Measurements from ENCODE around the gene KDF1. TPM values are rescaled to one million over a fixed set of nuclear protein-coding genes. Genes with fewer than 3 reads are reported as not detected.
A peak's percentile ranks its signal among the peaks of the same experiment; 100 is the strongest.

The KDF1 gene
- total RNA-seq, 2 experiments from 2014 or later, result 0.30 to 0.39 TPM

GRCh38 chr1:26970810-26971209 lies 10.5 kb upstream of the KDF1 start:
- no peaks in the 10 kb centered on the region for H3K4me1 Mint-ChIP-seq
- peaks cover 13% of the 10 kb centered on the region for H3K27me3 Mint-ChIP-seq
- intact Hi-C loops (cut with DNase I, micrococcal nuclease), result no loop called here
- POLR2A ChIA-PET, result no interaction called here
- no peak for DNase-seq
- ATAC-seq, result no peak
- CTCF ChIA-PET, result interaction anchor here (0.7 kb wide), 1 partner anchor 606 kb away, joined by 3 read pairs; no protein-coding TSS in a partner anchor
- no peak overlapping the region for H3K27ac Mint-ChIP-seq
- no peak overlapping the region for H3K4me3 Mint-ChIP-seq
- no peaks in the 10 kb centered on the region for H3K36me3 Mint-ChIP-seq (ENCODE audit: low read depth)
- H3K9me3 Mint-ChIP-seq (ENCODE audit: low read depth), result no peaks in the 10 kb centered on the region

- no peak for ATAC-seq
- H3K27ac Mint-ChIP-seq, result no peak overlapping the region
- no peaks in the 10 kb centered on the region for H3K36me3 Mint-ChIP-seq (ENCODE audit: low read depth)
- no peak for DNase-seq
- intact Hi-C loops (cut with DNase I, micrococcal nuclease), result no loop called here
- H3K27me3 Mint-ChIP-seq, result peaks cover 27% of the 10 kb centered on the region
- ChIA-PET POLR2A (no interaction called here), CTCF (interaction anchor here (0.7 to 1.1 kb wide), 2 partner anchors 48 to 527 kb away, joined by 3 to 4 read pairs; no protein-coding TSS in a partner anchor)
- H3K4me1 Mint-ChIP-seq, result peaks cover 1% of the 10 kb centered on the region
- H3K4me3 Mint-ChIP-seq, result no peak overlapping the region
- H3K9me3 Mint-ChIP-seq (ENCODE audit: low read depth), result no peaks in the 10 kb centered on the region
Observed at GRCh38 chr1:26965628-26966027, 5.4 kb upstream of the KDF1 start.

- H3K27me3 Mint-ChIP-seq, result peaks cover 28% of the 10 kb centered on the region
- ATAC-seq (no peak), DNase-seq (no peak)
- ChIA-PET POLR2A (no interaction called here), CTCF (interaction anchor here (0.7 kb wide), 1 partner anchor 527 kb away, joined by 3 read pairs; no protein-coding TSS in a partner anchor)
- intact Hi-C loops (cut with DNase I, micrococcal nuclease), result no loop called here
- H3K4me3 Mint-ChIP-seq, result no peak overlapping the region
- peaks cover 4% of the 10 kb centered on the region for H3K4me1 Mint-ChIP-seq
- H3K9me3 Mint-ChIP-seq (ENCODE audit: low read depth), result no peaks in the 10 kb centered on the region
- H3K36me3 Mint-ChIP-seq (ENCODE audit: low read depth), result no peaks in the 10 kb centered on the region
- no peak overlapping the region for H3K27ac Mint-ChIP-seq
Observed at GRCh38 chr1:26965213-26965612, 4.9 kb upstream of the KDF1 start.

- Mint-ChIP-seq H3K27me3 (peaks cover 27% of the 10 kb centered on the region), H3K27ac (no peak overlapping the region)
Observed at GRCh38 chr1:26961826-26962225, 1.6 kb upstream of the KDF1 start.

DNA sequence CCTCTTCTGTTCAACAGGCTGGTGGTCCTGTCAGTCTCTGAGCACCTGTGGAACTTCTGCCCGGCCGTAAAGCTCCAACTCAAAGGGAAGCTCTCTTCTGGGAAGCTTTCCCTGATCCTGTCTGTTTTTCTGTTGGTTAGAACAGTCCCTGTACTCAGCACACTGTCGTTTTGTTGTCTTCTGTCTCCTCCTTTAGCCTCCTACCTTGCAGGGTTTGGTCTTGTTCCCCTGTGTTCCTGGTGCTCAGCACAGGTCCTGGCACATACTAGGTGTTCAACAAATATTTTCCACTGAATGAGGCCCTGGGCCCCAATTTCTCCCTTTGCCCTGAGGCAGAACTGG lies 328 bp upstream of the KDF1 start:
- Mint-ChIP-seq H3K27me3 (peaks cover 23% of the 10 kb centered on the region), H3K4me1 (peaks cover 4% of the 10 kb centered on the region), H3K27ac (no peak overlapping the region), H3K9me3 (ENCODE audit: low read depth) (no peaks in the 10 kb centered on the region), H3K36me3 (ENCODE audit: low read depth) (no peaks in the 10 kb centered on the region), H3K4me3 (peak overlapping the region; percentile 65)
- ATAC-seq (no peak), DNase-seq (no peak)
- ChIA-PET CTCF (interaction anchor here (0.6 to 1.0 kb wide), 3 partner anchors 44 to 171 kb away, joined by 3 read pairs; no protein-coding TSS in a partner anchor), POLR2A (no interaction called here)
- intact Hi-C loops (cut with DNase I, micrococcal nuclease), result no loop called here

More at GRCh38 chr1:26961826-26962225, 1.6 kb upstream of the KDF1 start:
- Mint-ChIP-seq H3K4me3 (no peak overlapping the region), H3K9me3 (ENCODE audit: low read depth) (no peaks in the 10 kb centered on the region), H3K36me3 (ENCODE audit: low read depth) (no peaks in the 10 kb centered on the region), H3K4me1 (peaks cover 4% of the 10 kb centered on the region)
- ChIA-PET POLR2A (no interaction called here), CTCF (no interaction called here)
- no peak for ATAC-seq
- intact Hi-C loops (cut with DNase I, micrococcal nuclease), result no loop called here
- no peak for DNase-seq

GRCh38 chr1:26959270-26959669 lies 998 bp downstream of the KDF1 start:
- Mint-ChIP-seq H3K4me3 (peak overlapping the region; percentile 17), H3K27me3 (peaks cover 19% of the 10 kb centered on the region), H3K36me3 (ENCODE audit: low read depth) (no peaks in the 10 kb centered on the region), H3K27ac (no peak overlapping the region), H3K4me1 (peaks cover 4% of the 10 kb centered on the region), H3K9me3 (ENCODE audit: low read depth) (no peaks in the 10 kb centered on the region)
- DNase-seq (no peak), ATAC-seq (no peak)
- intact Hi-C loops (cut with DNase I, micrococcal nuclease), result no loop called here
- ChIA-PET CTCF (no interaction called here), POLR2A (interaction anchor here (0.6 kb wide), 1 partner anchor 113 kb away, joined by 3 read pairs; no protein-coding TSS in a partner anchor)

GRCh38 chr1:26957306-26957705 lies 3.0 kb downstream of the KDF1 start:
- CTCF ChIA-PET, result no interaction called here
- POLR2A ChIA-PET, result no interaction called here
- H3K4me1 Mint-ChIP-seq, result peaks cover 4% of the 10 kb centered on the region
- ATAC-seq (no peak), DNase-seq (no peak)
- no peak overlapping the region for H3K4me3 Mint-ChIP-seq
- no peaks in the 10 kb centered on the region for H3K9me3 Mint-ChIP-seq (ENCODE audit: low read depth)
- H3K36me3 Mint-ChIP-seq (ENCODE audit: low read depth), result no peaks in the 10 kb centered on the region
- no peak overlapping the region for H3K27ac Mint-ChIP-seq
- intact Hi-C loops (cut with DNase I, micrococcal nuclease), result no loop called here
- H3K27me3 Mint-ChIP-seq, result peaks cover 12% of the 10 kb centered on the region

- peaks cover 12% of the 10 kb centered on the region for H3K27me3 Mint-ChIP-seq
- ChIA-PET CTCF (no interaction called here), POLR2A (no interaction called here)
- H3K4me3 Mint-ChIP-seq, result no peak overlapping the region
- H3K36me3 Mint-ChIP-seq (ENCODE audit: low read depth), result no peaks in the 10 kb centered on the region
- DNase-seq (no peak), ATAC-seq (no peak)
- intact Hi-C loops (cut with DNase I, micrococcal nuclease), result no loop called here
- no peaks in the 10 kb centered on the region for H3K9me3 Mint-ChIP-seq (ENCODE audit: low read depth)
- no peak overlapping the region for H3K27ac Mint-ChIP-seq
- peaks cover 4% of the 10 kb centered on the region for H3K4me1 Mint-ChIP-seq
Observed at GRCh38 chr1:26956321-26956720, 3.9 kb downstream of the KDF1 start.

DNA sequence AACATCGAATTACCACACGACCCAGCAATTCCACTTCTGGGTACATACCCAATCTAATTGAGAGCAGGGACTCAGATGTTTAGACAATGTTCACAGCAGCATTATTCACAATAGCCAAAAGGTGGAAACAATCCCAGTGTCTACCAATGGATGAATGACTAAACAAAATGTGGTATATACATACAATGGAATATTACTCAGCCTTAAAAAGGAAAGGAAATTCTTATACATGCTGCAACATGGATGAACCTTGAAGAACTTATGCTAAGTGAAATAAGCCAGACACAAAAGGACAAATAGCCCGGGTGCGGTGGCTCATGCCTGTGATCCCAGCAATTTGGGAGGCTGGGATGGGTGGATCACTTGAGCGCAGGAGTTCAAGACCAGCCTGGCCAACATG lies 6.9 kb downstream of the KDF1 start:
- CTCF ChIA-PET, result no interaction called here
- no peaks in the 10 kb centered on the region for H3K9me3 Mint-ChIP-seq (ENCODE audit: low read depth)
- H3K27me3 Mint-ChIP-seq, result peaks cover 2% of the 10 kb centered on the region
- ATAC-seq (no peak), DNase-seq (no peak)
- intact Hi-C loops (cut with DNase I, micrococcal nuclease), result no loop called here
- H3K27ac Mint-ChIP-seq, result no peak overlapping the region
- H3K4me3 Mint-ChIP-seq, result no peak overlapping the region
- H3K4me1 Mint-ChIP-seq, result no peaks in the 10 kb centered on the region
- POLR2A ChIA-PET, result no interaction called here
- no peaks in the 10 kb centered on the region for H3K36me3 Mint-ChIP-seq (ENCODE audit: low read depth)

- Mint-ChIP-seq H3K4me3 (no peak overlapping the region), H3K27ac (no peak overlapping the region), H3K36me3 (ENCODE audit: low read depth) (peaks cover 3% of the 10 kb centered on the region), H3K27me3 (no peaks in the 10 kb centered on the region), H3K9me3 (ENCODE audit: low read depth) (no peaks in the 10 kb centered on the region), H3K4me1 (no peaks in the 10 kb centered on the region)
- no peak for ATAC-seq
- intact Hi-C loops (cut with DNase I, micrococcal nuclease), result no loop called here
- DNase-seq, result no peak
- POLR2A ChIA-PET, result no interaction called here
- CTCF ChIA-PET, result interaction anchor here (0.7 kb wide), 1 partner anchor 109 kb away, joined by 3 read pairs; no protein-coding TSS in a partner anchor
Observed at GRCh38 chr1:26951821-26952497, 8.3 kb downstream of the KDF1 start.

- Mint-ChIP-seq H3K27me3 (no peaks in the 10 kb centered on the region), H3K4me1 (no peaks in the 10 kb centered on the region), H3K36me3 (ENCODE audit: low read depth) (peaks cover 9% of the 10 kb centered on the region), H3K27ac (no peak overlapping the region), H3K9me3 (ENCODE audit: low read depth) (no peaks in the 10 kb centered on the region), H3K4me3 (no peak overlapping the region)
- DNase-seq (no peak), ATAC-seq (no peak)
- intact Hi-C loops (cut with DNase I, micrococcal nuclease), result no loop called here
- POLR2A ChIA-PET, result no interaction called here
- CTCF ChIA-PET, result interaction anchor here (0.7 kb wide), 1 partner anchor 110 kb away, joined by 3 read pairs; no protein-coding TSS in a partner anchor
Observed at GRCh38 chr1:26951216-26951615, 9.1 kb downstream of the KDF1 start.

- no peak for ATAC-seq
- ChIA-PET POLR2A (no interaction called here), CTCF (interaction anchor here (0.6 kb wide), 1 partner anchor 8 kb away, joined by 4 read pairs; no protein-coding TSS in a partner anchor)
- Mint-ChIP-seq H3K36me3 (ENCODE audit: low read depth) (peaks cover 15% of the 10 kb centered on the region), H3K27me3 (no peaks in the 10 kb centered on the region), H3K4me3 (no peak overlapping the region), H3K9me3 (ENCODE audit: low read depth) (no peaks in the 10 kb centered on the region), H3K4me1 (no peaks in the 10 kb centered on the region), H3K27ac (no peak overlapping the region)
- no peak for DNase-seq
- intact Hi-C loops (cut with DNase I, micrococcal nuclease), result no loop called here
Observed at GRCh38 chr1:26950602-26951001, 9.7 kb downstream of the KDF1 start.
